ENCODE data around the gene TGM2. TPM values are rescaled to one million over a fixed set of nuclear protein-coding genes. Genes with fewer than 3 reads are reported as not detected.

TGM2 gene
- total and polyA plus RNA-seq, 2 donors (not counting 3 experiments of a cell fraction or from before 2014, with no cell fraction given): 861 to 868 TPM

- no peak overlapping the region for H3K9ac ChIP-seq (replicated peaks; ENCODE audit: extremely low read depth, insufficient read depth, low read length)
- no peak overlapping the region for H3K4me3 ChIP-seq (replicated peaks in 1 of 3; ENCODE audit: insufficient read depth in 1 of 3, low read depth in 1 of 3, low read length in 3 of 3)
- FAIRE-seq (no peak), DNase-seq (ENCODE audit: low read depth, low spot score) (no peak)
- intact Hi-C loops (cut with micrococcal nuclease) (no loop called here), dilution Hi-C loops (cut with MboI; ENCODE audit: extremely low pct_ligation_motif_present, low sequenced_read_pairs) (no loop called here)
- no TSS peak for BruUV-seq (replicated peaks)
- no peak for TF ChIP-seq JUN (IDR thresholded peaks at IDR 0.05; ENCODE audit: borderline replicate concordance, insufficient read depth, insufficient read length, low read depth)
- no peak for TF ChIP-seq EZH2 (IDR thresholded peaks at IDR 0.05; ENCODE audit: borderline replicate concordance, low read depth, low read length, severe bottlenecking)
- TF ChIP-seq, protein P1, sequence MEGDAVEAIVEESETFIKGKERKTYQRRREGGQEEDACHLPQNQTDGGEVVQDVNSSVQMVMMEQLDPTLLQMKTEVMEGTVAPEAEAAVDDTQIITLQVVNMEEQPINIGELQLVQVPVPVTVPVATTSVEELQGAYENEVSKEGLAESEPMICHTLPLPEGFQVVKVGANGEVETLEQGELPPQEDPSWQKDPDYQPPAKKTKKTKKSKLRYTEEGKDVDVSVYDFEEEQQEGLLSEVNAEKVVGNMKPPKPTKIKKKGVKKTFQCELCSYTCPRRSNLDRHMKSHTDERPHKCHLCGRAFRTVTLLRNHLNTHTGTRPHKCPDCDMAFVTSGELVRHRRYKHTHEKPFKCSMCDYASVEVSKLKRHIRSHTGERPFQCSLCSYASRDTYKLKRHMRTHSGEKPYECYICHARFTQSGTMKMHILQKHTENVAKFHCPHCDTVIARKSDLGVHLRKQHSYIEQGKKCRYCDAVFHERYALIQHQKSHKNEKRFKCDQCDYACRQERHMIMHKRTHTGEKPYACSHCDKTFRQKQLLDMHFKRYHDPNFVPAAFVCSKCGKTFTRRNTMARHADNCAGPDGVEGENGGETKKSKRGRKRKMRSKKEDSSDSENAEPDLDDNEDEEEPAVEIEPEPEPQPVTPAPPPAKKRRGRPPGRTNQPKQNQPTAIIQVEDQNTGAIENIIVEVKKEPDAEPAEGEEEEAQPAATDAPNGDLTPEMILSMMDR (IDR thresholded peaks at IDR 0.05; ENCODE audit: extremely low read depth in 1 of 2, insufficient read depth in 1 of 2, low read depth in 1 of 2, low read length in 2 of 2): no peak
- TF ChIP-seq FOS (IDR thresholded peaks at IDR 0.05; ENCODE audit: borderline replicate concordance, insufficient read depth, low read length): no peak
- no peak for TF ChIP-seq MAX (IDR thresholded peaks at IDR 0.05; ENCODE audit: insufficient read depth, insufficient read length)
- TF ChIP-seq POLR2AphosphoS5 (IDR thresholded peaks at IDR 0.05; ENCODE audit: insufficient read depth, low read depth, low read length): no peak
- no peak for TF ChIP-seq MYC (IDR thresholded peaks at IDR 0.05; ENCODE audit: low read depth, low read length)
- TF ChIP-seq POLR2A (IDR thresholded peaks at IDR 0.05; ENCODE audit: low read depth, low read length): no peak
- no peak for TF ChIP-seq GATA2 (IDR thresholded peaks at IDR 0.05; ENCODE audit: insufficient read depth, insufficient read length, low read depth, low read length)
- H4K20me1 ChIP-seq (replicated peaks; ENCODE audit: control insufficient read depth, extremely low read depth, insufficient read depth, low read length): no peaks in the 10 kb centered on the region
- H3K9me1 ChIP-seq (replicated peaks; ENCODE audit: control insufficient read depth, extremely low read depth, insufficient read depth, low read length): no peaks in the 10 kb centered on the region
- H3K4me2 ChIP-seq (ENCODE audit: insufficient read depth, low read length): no peak overlapping the region
- CTCF ChIA-PET: interaction anchor here (1.4 to 4.2 kb wide), 2 partner anchors 18 to 527 kb away, joined by 3 to 20 read pairs; no protein-coding TSS in a partner anchor
- H3K36me3 ChIP-seq (ENCODE audit: control insufficient read depth in 2 of 2, extremely low read depth in 1 of 2, insufficient read depth in 2 of 2, low read length in 2 of 2): peaks cover 0 to 2% of the 10 kb centered on the region in 2 experiments
- no peaks in the 10 kb centered on the region for H3K27me3 ChIP-seq (ENCODE audit: control insufficient read depth in 2 of 2, insufficient read depth in 2 of 2, low read length in 2 of 2)
- POLR2A ChIA-PET: no interaction called here
- H3K27ac ChIP-seq (ENCODE audit: insufficient read depth, low read depth, low read length): no peak overlapping the region
- no peak overlapping the region for H2AFZ ChIP-seq (ENCODE audit: low read depth, low read length)
- no peaks in the 10 kb centered on the region for H3K9me3 ChIP-seq (replicated peaks; ENCODE audit: control insufficient read depth, insufficient read depth, low read length)
- H3K4me1 ChIP-seq (ENCODE audit: control insufficient read depth, extremely low read depth, insufficient read depth, low read length): peaks cover 24% of the 10 kb centered on the region
- H3K79me2 ChIP-seq (ENCODE audit: control insufficient read depth, insufficient read depth, low read length): no peaks in the 10 kb centered on the region
Observed at GRCh38 chr20:38091441-38092216, 73.4 kb downstream of the TGM2 start.
